ENCODE results near the gene CHID1.

CHID1 gene

GRCh38 chr11:910589-911030 lies at the start of gene CHID1:
Gene CHID1 (minus strand): TSS chr11:910810. CDS start chr11:904816, 5,994 bp downstream.
- DNase-seq = peak; percentile 90

- DNase-seq = no peak
Measured at GRCh38 chr11:959608-960007, 49.0 kb upstream of the CHID1 start.

DNA sequence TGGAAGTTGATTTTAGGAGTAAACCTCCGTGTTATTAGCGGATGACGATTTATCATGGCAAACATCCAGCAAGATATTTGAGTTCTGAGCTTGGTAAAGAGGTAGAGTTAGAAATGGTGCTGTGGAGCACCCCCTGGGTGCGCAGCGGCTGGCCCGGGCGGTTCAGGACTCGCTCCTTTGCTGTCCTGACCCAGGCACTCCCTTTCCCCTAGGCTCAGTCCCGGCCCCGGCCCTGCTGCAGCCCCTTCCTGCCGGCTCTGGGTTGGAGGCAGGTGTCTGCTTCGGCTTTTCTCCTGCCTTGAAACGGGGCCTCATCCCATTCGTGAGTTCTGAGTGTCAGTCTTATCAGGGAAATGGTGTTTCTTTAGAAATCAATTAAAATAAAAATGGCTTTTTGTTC lies 48.4 kb upstream of the CHID1 start:
- no peak for DNase-seq

DNA sequence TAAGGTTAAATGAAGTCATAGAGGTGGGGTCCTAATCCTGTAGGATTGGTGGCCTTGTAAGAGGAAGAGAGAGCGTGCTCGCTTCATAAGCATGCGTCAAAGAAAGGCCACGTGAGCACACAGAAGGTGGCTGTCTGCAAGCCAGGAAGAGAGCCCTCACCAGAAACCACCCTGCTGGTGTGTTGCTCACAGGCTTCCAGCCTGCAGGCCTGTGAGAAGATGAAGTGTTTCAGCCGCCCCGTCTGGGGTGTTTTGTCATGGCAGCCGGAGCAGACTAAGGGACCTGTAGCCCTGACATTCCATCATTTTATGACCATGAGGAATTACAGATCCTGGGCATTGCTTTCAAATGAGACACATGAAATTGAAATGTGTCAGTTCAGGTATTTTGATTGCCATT lies 47.5 kb upstream of the CHID1 start:
- DNase-seq = no peak

- no peak for DNase-seq
Measured at GRCh38 chr11:957212-957920, 46.8 kb upstream of the CHID1 start.

DNA sequence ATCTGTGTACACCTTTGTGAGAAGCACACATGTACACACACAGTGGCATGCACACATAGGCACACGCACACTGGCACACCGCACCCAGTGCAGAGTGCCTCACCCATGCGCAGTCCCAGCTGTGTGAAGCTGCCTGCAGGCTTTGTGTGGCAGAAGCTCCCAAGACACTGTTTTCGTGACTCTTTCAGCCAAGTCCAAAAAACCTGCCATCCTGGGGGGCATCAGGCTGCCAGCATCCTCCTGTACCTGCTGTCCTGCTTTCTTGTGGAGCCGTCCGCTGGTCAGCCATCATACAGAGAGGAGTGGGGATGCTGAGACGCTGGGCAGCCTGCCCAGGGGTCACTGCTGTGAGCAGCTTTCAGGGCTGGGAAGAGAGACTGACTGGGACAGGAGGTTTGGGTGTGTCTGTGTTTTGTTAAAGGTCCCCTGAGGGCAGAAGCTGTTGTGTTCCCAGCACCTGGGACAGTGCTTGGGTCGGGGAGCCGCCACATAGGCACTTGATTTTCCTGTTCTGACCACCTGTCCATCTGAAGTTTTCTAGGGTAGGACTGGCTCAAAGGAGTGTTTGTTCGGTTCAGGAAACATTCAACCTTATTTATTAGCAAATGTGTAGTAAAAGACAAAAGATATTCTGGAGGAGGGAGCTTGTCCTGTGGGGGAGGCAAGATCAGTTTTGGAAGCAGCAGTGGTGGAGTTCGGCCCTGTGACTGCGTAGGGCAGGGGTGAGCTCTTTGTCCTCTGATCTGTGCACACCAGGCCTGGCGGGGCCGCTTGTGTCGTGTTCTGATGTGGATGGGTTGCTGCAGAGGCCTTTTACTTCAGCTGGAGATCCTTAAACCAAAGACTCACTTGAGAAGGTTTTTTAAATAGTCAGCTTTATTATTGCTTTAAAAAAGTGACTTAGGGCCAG lies 44.8 kb upstream of the CHID1 start:
- no peak for DNase-seq

DNA sequence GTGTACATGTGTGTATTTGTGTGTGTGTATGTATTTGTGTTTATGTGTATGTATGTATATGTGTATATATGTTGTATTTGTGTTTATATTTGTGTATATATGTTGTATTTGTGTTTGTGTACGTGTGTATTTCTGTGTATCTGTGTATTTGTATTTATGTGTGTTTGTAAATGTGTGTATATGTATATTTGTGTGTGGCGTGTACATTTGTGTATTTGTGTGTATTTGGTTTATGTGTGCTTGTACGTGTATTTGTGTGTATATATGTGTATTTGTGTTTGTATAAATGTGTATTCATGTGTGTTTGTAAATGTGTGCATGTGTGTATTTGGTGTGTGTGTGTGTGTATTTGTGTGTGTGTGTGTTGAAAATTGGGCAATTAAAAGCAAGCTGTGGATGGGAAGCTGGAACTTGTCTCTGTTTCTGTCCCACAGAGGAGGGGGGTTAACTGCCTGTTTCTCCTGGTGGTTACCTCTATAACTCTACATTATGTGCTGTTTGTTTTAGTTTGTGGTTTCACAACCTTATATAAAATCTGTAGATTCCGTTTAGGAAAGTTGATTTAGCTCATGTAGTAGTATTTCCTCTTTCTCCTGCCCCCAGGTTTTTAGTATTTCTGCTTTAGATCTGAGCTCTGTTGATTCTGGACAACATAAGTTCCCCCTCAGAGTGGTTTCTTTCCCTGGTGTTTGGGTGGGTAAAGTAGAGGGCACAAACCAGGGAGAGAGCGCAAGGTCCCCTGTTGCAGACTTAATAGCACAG lies 44.0 kb upstream of the CHID1 start:
- no peak for DNase-seq

GRCh38 chr11:953512-953911 lies 42.9 kb upstream of the CHID1 start:
- DNase-seq = no peak

DNA sequence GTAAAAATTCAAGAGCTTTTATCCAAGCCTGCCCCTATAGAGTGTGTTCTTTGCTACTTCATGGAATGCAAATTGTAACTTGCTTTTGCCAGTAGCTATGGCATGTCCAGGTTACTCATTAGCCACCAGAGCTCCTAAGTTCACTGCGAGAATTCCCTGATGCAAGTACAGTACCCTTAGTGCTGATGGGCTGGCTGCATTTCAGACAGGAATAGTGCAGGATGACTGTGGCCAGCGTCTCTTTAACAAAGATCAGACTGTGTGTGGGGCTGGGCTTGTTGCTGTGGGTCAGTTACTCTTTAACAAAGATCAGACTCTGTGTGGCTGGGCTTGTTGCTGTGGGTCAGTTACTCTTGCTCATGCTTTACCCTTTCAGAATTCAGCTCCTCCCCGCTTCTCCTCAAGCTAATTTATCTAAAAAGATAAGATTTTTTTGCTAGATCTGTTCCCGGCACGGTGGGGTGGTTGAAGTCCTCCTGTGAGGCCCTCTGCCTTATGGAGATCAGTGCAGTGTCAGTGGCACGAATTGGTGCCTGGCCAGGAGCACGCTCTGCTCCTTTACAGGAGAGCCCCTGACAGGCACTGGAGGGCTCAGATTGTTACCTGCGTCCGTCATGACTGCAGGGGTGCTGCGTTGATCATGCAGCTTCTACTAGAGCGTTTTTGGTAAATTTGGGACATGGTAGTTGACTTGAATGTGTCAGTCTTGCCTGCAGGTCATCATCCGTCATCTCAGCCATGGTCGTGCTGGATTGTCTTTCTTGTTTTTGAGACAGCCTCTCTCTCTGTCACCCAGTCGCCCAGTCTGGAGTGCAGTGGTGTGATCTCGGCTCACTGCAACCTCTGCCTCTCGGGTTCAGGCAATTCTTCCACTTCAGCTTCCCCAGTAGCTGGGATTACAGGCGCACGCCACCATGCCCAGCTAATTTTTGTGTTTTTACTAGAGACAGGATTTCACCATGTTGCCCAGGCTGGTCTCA lies 42.1 kb upstream of the CHID1 start:
- DNase-seq = no peak

GRCh38 chr11:951507-951906 lies 40.9 kb upstream of the CHID1 start:
- DNase-seq = no peak

GRCh38 chr11:947744-948143 lies 37.1 kb upstream of the CHID1 start:
- no peak for DNase-seq

DNA sequence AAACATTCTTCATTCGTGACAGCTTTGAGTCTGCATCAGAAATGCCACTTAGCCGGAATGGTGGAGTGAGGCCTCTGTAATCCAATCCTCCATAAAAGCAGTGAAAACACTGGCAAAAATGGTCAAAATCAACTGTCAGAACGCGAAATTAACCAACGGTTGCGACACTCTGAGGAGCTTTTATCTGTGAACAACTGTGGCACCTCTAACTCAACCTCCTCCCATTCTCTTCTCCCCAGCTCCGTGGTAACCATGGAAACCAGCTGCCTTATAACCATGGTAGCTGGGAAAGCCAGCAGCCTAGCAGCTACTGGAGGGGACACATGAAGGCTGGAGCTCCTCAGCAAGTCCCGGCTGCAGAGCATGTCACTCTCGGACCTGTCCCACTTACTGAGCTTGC lies 35.4 kb upstream of the CHID1 start:
- DNase-seq = no peak

- DNase-seq = no peak
Measured at GRCh38 chr11:944711-945470, 34.3 kb upstream of the CHID1 start.

DNA sequence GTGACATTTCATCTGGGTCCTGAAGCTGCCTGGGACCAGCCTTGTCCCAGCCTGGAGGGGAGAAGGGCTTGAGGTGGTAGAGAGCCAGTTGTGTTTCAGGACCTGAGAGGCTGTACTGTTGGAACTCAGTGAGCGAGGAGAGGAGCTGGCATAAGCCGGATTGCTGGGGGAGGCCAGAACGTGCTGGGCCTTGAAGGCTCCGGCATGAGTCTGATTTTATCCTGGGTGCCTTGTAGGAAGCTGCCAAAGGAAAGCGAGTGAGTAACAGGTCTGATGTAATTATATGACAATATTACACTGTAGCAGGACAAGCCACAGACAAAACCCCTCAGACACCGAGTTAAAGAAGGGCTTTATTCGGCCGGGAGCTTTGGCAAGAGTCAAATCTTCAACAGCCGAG lies 32.2 kb upstream of the CHID1 start:
- DNase-seq = no peak

DNA sequence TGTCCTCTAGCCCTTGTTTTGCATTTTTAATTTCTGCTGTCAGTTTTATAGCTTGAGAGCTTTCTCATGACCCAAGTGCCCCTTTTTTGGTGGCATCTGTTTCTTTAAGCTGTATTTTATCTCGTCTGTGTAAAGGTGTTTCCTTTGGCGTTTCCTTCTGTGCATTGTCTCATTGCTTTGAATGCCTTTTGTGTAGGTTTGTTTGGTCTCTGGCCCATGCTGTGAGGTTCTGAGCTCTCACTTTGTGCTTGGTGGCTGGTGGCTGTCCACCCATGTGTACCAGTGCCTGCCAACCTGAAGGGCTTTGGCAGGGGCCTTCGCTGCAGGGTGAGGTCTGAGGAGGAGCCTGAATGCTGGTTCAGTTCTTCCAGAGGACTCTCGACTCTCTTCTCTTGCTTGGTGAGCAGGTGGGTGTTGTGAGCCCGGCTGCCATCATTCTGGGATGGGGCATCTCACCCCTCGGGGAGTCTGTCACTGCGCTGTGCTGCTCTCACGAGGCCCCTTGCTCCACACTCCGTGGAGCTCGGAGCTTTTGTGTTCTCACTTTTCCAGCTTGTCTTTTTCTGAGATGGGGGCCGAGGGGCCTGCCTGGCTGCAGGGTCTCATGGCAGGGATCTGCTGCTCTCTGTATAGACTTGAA lies 30.0 kb upstream of the CHID1 start:
- no peak for DNase-seq

GRCh38 chr11:937841-938261 lies 27.2 kb upstream of the CHID1 start:
- no peak for DNase-seq

- no peak for DNase-seq
Measured at GRCh38 chr11:936199-936598, 25.6 kb upstream of the CHID1 start.

- DNase-seq = no peak
Measured at GRCh38 chr11:934527-934926, 23.9 kb upstream of the CHID1 start.

DNA sequence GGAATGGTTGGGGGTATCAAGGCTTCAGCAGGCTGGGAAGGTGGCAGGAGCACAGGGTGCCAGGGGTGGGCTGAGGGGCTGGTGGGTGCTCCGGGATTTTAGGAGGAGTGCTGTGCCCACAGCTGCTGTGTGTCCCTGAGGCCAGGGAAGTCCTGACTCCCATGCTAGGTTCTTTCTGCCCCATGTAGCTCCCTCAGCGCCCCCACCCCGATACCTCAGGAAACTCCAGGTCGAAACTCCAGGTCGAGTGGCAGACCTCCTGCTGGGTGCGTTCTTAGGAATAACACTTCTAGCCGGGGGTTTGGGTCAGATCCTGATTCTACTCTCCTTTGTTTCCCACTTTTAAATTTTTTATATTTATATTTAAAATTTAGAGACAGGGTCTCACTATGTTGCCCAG lies 23.3 kb upstream of the CHID1 start:
- no peak for DNase-seq

DNA sequence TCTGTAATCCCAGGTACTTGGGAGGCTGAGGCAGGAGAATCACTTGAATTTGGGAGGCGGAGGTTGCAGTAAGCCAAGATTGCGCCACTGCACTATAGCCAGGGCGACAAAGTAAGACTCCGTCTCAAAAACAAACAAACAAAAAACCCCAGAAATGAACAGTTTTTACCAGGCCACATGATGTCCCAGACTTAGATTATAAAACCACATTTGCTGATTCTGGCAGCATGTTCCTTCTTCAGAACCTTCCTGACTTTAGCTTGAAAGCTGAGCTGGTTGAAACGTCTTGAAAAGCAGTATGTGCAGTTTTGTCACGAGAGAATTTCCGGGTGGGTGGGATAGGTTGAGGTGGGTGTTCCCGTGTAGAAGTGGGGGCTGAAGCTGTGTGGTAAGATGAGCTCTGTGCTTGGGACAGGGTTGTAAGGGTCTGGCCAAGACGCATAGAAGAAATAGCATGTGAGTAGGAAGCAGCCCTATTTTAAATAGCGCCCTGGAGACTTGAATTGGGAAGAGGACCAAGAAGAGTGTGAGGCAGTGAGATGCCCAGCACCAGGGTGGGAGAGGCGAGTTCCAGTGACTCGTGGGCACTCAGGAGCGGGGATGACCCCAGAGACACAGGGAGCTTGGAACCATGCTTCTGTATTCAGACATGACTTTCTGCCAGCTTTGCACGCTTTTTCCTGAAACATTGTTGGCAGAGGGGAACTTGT lies 22.7 kb upstream of the CHID1 start:
- no peak for DNase-seq

Measured in activated naive CD4-positive, alpha-beta T cell treated with Interleukin-2 at 50 U/mL for 16 hours (primary cell).